Naive thymus-derived CD4-positive, alpha-beta T cell (primary cell): ENCODE data around the gene ACIN1. TPM values are rescaled to one million over a fixed set of nuclear protein-coding genes. Genes with fewer than 3 reads are reported as not detected.

Experiments used
- ATAC-seq: fragments of 150-1000 bp; cut with Tn5 transposase; 2 replicates; pipeline ENCODE4 v1.10.0; 2021; ENCODE audit warnings: mild to moderate bottlenecking, moderate library complexity
- CTCF ChIA-PET: fragments of 350-600 bp; sonication (Branson Sonifier 250); formaldehyde crosslinking; loops from one replicate; lab custom pipeline; 2021; ENCODE audit warnings: antibody characterized with exemption; lab: Charles Lee
- POLR2A ChIA-PET: fragments of 350-600 bp; sonication (Branson Sonifier 250); formaldehyde crosslinking; loops from one replicate; lab custom pipeline; 2021; ENCODE audit warnings: antibody characterized with exemption, inconsistent platforms; lab: Charles Lee
- DNase-seq, 9 donors: peaks; one replicate each; pipeline versions ENCODE4 v3.0.0 to v3.0.0-alpha.2; 2020 to 2022; ENCODE audit warnings: mixed read lengths in 1 of 9
- H3K27ac ChIP-seq: one replicate; pipeline ENCODE4 v1.7.0; 2013; ENCODE audit warnings: mild to moderate bottlenecking, low read depth, low read length, moderate library complexity
- H3K27me3 ChIP-seq, 2 donors: one replicate each; pipeline ENCODE4 v1.7.0; 2013; ENCODE audit warnings: low read length in 2 of 2, mild to moderate bottlenecking in 2 of 2, moderate library complexity in 2 of 2; ENCODE audit not compliant: control insufficient read depth in 2 of 2, insufficient read depth in 2 of 2
- H3K36me3 ChIP-seq, 3 experiments: 1 replicate in 2 of 3; 2 replicates in 1 of 3; pipeline ENCODE4 v1.7.0; 2013; ENCODE audit warnings: low read length in 3 of 3, mild to moderate bottlenecking in 3 of 3, moderate library complexity in 1 of 3; ENCODE audit not compliant: insufficient read depth in 3 of 3, control insufficient read depth in 2 of 3
- H3K4me1 ChIP-seq, 2 donors: one replicate each; pipeline ENCODE4 v1.7.0; 2013; ENCODE audit warnings: low read length in 2 of 2, mild to moderate bottlenecking in 2 of 2, moderate library complexity in 1 of 2; ENCODE audit not compliant: control insufficient read depth in 2 of 2, insufficient read depth in 2 of 2
- H3K4me3 ChIP-seq: 2 replicates; pipeline ENCODE4 v1.7.0; 2013; ENCODE audit warnings: mild to moderate bottlenecking, low read length
- H3K9me3 ChIP-seq, 3 experiments: 1 replicate in 2 of 3; 2 replicates in 1 of 3; pipeline ENCODE4 v1.7.0; 2013; ENCODE audit warnings: low read length in 3 of 3; ENCODE audit not compliant: control insufficient read depth in 2 of 3
- H3K27ac Mint-ChIP-seq, 9 donors: one replicate each; pipeline ENCODE4 v1.8.0; 2020 to 2022; ENCODE audit warnings: mixed read lengths in 9 of 9, mild to moderate bottlenecking in 8 of 9, moderate library complexity in 5 of 9, inconsistent platforms in 2 of 9
- H3K27me3 Mint-ChIP-seq, 5 donors: one replicate each; pipeline ENCODE4 v1.8.0; 2021 to 2022; ENCODE audit warnings: mixed read lengths in 5 of 5, mild to moderate bottlenecking in 1 of 5
- H3K36me3 Mint-ChIP-seq, 5 donors: one replicate each; pipeline ENCODE4 v1.8.0; 2020 to 2022; ENCODE audit warnings: mixed read lengths in 5 of 5, mild to moderate bottlenecking in 3 of 5, inconsistent platforms in 1 of 5
- H3K4me1 Mint-ChIP-seq, 7 donors: one replicate each; pipeline ENCODE4 v1.8.0; 2020 to 2022; ENCODE audit warnings: mixed read lengths in 7 of 7, mild to moderate bottlenecking in 3 of 7, inconsistent platforms in 1 of 7
- H3K4me3 Mint-ChIP-seq, 10 donors: one replicate each; pipeline ENCODE4 v1.8.0; 2020 to 2022; ENCODE audit warnings: mild to moderate bottlenecking in 10 of 10, mixed read lengths in 10 of 10, moderate library complexity in 6 of 10, inconsistent platforms in 2 of 10
- H3K9me3 Mint-ChIP-seq, 11 donors: one replicate each; pipeline ENCODE4 v1.8.0; 2020 to 2022; ENCODE audit warnings: mixed read lengths in 11 of 11, mild to moderate bottlenecking in 4 of 11, inconsistent platforms in 1 of 11, moderate library complexity in 1 of 11
- intact Hi-C, 2 donors: fragments of 100-400 bp; cut with micrococcal nuclease; formaldehyde crosslinking; loops; one replicate each; pipeline ENCODE4 v1.15.1; 2023
- polyA plus RNA-seq, 2 donors: library from polyadenylated mRNA; unstranded; fragments of 300-500 nt; fragmentation: Illumina TruSeq; gene quantifications; one replicate each; pipeline ENCODE4 v1.2.3, GENCODE V29; 2021
- total RNA-seq, 6 experiments: library from RNA in 5 of 6; stranded (reverse) in 5 of 6; gene quantifications; 1 replicate in 5 of 6; 2 replicates in 1 of 6; pipeline ENCODE4 v1.2.3 and lab custom pipeline; 2021 to 2026

Gene ACIN1
- total and polyA plus RNA-seq, 7 experiments from 2014 or later = 8.7 to 360 (median 241) TPM

DNA sequence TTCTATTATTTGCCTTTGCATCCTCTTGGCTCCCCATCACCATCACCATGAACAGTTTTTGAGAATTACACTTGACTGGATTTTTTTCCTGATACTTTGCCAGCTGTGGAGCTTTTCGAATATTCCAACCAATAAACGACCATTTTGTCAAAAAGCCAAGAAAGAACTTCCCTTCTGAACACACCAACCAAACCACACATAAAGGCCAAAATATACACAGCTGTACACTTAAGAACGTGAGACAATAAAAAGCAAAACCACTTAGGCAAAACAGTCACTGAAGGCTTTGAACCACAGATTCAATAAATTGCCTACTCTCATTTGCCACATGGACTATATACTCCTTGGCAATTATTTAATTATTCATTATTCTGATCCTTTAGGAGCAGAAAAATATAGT lies 86.1 kb downstream of the ACIN1 start:
- Histone ChIP-seq H3K4me3 (no peak overlapping the region), H3K27me3 (no peaks in the 10 kb centered on the region), H3K9me3 (no peaks in the 10 kb centered on the region), H3K4me1 (peaks cover 9 to 25% of the 10 kb centered on the region in 2 donors), H3K36me3 (no peaks in the 10 kb centered on the region), H3K27ac (peak overlapping the region; percentile 68)
- ChIA-PET POLR2A (interaction anchor here (0.7 to 4.1 kb wide), 11 partner anchors 8 to 110 kb away, joined by 3 to 79 read pairs (median 4); partner anchors contain the start of genes ACIN1, C14orf119, CEBPE and HAUS4), CTCF (interaction anchor here (0.8 to 3.5 kb wide), 3 partner anchors 11 to 178 kb away, joined by 3 to 33 read pairs (median 3); no protein-coding TSS in a partner anchor)
- DNase-seq (no peak), ATAC-seq (no peak)
- H3K9me3 Mint-ChIP-seq = no peaks in the 10 kb centered on the region
- peaks cover 0 to 3% (median 0%) of the 10 kb centered on the region in 5 donors for H3K36me3 Mint-ChIP-seq
- H3K4me3 Mint-ChIP-seq = peak overlapping the region; percentile 67 to 100 (median 91)
- peaks cover 12 to 60% (median 53%) of the 10 kb centered on the region in 7 donors for H3K4me1 Mint-ChIP-seq
- no peaks in the 10 kb centered on the region for H3K27me3 Mint-ChIP-seq
- intact Hi-C loops = loop anchor here in 1 of 2 donors (5.0 kb wide), 1 partner anchor 1742 kb away; the partner anchor contains the start of gene HNRNPC
- H3K27ac Mint-ChIP-seq = peak overlapping the region; percentile 73 to 99 (median 96)

Other genes with a start within 250 kb of the ACIN1 start
- 10 to 100 TPM; 55.5 to 76.1 (median 72.3) TPM for gene LRP10, start 223.4 kb downstream of the ACIN1 start, total RNA-seq
- gene LRP10, start 223.4 kb downstream of the ACIN1 start, polyA plus RNA-seq = 100 to 1,000 TPM in 1 of 2 donors, 10 to 100 TPM in 1; 68.0 to 103 TPM
- 1 to 10 TPM in 4 of 5 experiments, under 1 TPM in 1; 0.97 to 8.6 (median 5.4) TPM for gene REM2, start 211.9 kb downstream of the ACIN1 start, total RNA-seq
- gene REM2, start 211.9 kb downstream of the ACIN1 start, polyA plus RNA-seq = 1 to 10 TPM in 1 of 2 donors, under 1 TPM in 1; 0.58 to 1.4 TPM
- 100 to 1,000 TPM in 2 of 5 experiments, 10 to 100 TPM in 3; 91.9 to 140 (median 99.1) TPM for gene RBM23, start 176.0 kb downstream of the ACIN1 start, total RNA-seq
- gene RBM23, start 176.0 kb downstream of the ACIN1 start, polyA plus RNA-seq = 10 to 100 TPM; 51.2 to 75.0 TPM
- 10 to 100 TPM; 24.9 to 82.8 (median 34.2) TPM for gene PRMT5, start 165.8 kb downstream of the ACIN1 start, total RNA-seq
- 10 to 100 TPM; 61.8 to 64.5 TPM for gene PRMT5, start 165.8 kb downstream of the ACIN1 start, polyA plus RNA-seq
- 10 to 100 TPM; 27.1 to 50.7 (median 38.8) TPM for gene HAUS4, start 138.0 kb downstream of the ACIN1 start, total RNA-seq
- gene HAUS4, start 138.0 kb downstream of the ACIN1 start, polyA plus RNA-seq = 10 to 100 TPM; 41.3 to 45.0 TPM
- 1 to 10 TPM in 3 of 5 experiments, under 1 TPM in 2; 0.49 to 3.2 (median 1.4) TPM for gene AJUBA, start 112.6 kb downstream of the ACIN1 start, total RNA-seq
- 1 to 10 TPM; 1.6 to 2.3 TPM for gene AJUBA, start 112.6 kb downstream of the ACIN1 start, polyA plus RNA-seq
- gene C14orf93, start 85.0 kb downstream of the ACIN1 start, total RNA-seq = 10 to 100 TPM; 10.9 to 20.5 (median 12.1) TPM
- gene C14orf93, start 85.0 kb downstream of the ACIN1 start, polyA plus RNA-seq = 1 to 10 TPM; 5.7 to 8.1 TPM
- gene PSMB5, start 60.2 kb downstream of the ACIN1 start, total RNA-seq = 10 to 100 TPM; 19.2 to 69.1 (median 32.8) TPM
- 10 to 100 TPM; 53.6 to 74.2 TPM for gene PSMB5, start 60.2 kb downstream of the ACIN1 start, polyA plus RNA-seq
- 1 to 10 TPM in 1 of 5 experiments, under 1 TPM in 3, not detected in 1; 0.32 to 1.1 (median 0.66) TPM for gene PSMB11, start 52.9 kb downstream of the ACIN1 start, total RNA-seq
- 1 to 10 TPM in 1 of 2 donors, under 1 TPM in 1; 0.70 to 1.2 TPM for gene PSMB11, start 52.9 kb downstream of the ACIN1 start, polyA plus RNA-seq
- gene CDH24, start 37.6 kb downstream of the ACIN1 start, total RNA-seq = 1 to 10 TPM; 1.5 to 3.7 (median 2.1) TPM
- gene CDH24, start 37.6 kb downstream of the ACIN1 start, polyA plus RNA-seq = under 1 TPM; 0.30 to 0.52 TPM
- 10 to 100 TPM in 4 of 5 experiments, 1 to 10 TPM in 1; 6.0 to 49.9 (median 43.4) TPM for gene C14orf119, start 369 bp upstream of the ACIN1 start, total RNA-seq
- gene C14orf119, start 369 bp upstream of the ACIN1 start, polyA plus RNA-seq = 100 to 1,000 TPM in 1 of 2 donors, 10 to 100 TPM in 1; 80.4 to 169 TPM
- not detected for gene CIROP, start 9.9 kb upstream of the ACIN1 start, total RNA-seq
- gene CIROP, start 9.9 kb upstream of the ACIN1 start, polyA plus RNA-seq = not detected
- 1 to 10 TPM in 3 of 5 experiments, under 1 TPM in 2; 0.19 to 1.7 (median 1.2) TPM for gene CEBPE, start 24.1 kb upstream of the ACIN1 start, total RNA-seq
- under 1 TPM; 0.60 to 0.65 TPM for gene CEBPE, start 24.1 kb upstream of the ACIN1 start, polyA plus RNA-seq
- 1 to 10 TPM in 4 of 5 experiments, under 1 TPM in 1; 0.36 to 7.7 (median 2.5) TPM for gene SLC7A8, start 88.5 kb upstream of the ACIN1 start, total RNA-seq
- gene SLC7A8, start 88.5 kb upstream of the ACIN1 start, polyA plus RNA-seq = 1 to 10 TPM; 1.2 to 4.0 TPM
- gene RNF212B, start 142.8 kb upstream of the ACIN1 start, total RNA-seq = not detected
- not detected for gene RNF212B, start 142.8 kb upstream of the ACIN1 start, polyA plus RNA-seq
- 10 to 100 TPM in 3 of 5 experiments, 1 to 10 TPM in 2; 5.2 to 20.4 (median 15.5) TPM for gene HOMEZ, start 191.0 kb upstream of the ACIN1 start, total RNA-seq
- 1 to 10 TPM; 6.9 to 8.6 TPM for gene HOMEZ, start 191.0 kb upstream of the ACIN1 start, polyA plus RNA-seq
- 100 to 1,000 TPM in 2 of 5 experiments, 10 to 100 TPM in 3; 35.7 to 138 (median 67.0) TPM for gene PPP1R3E, start 207.7 kb upstream of the ACIN1 start, total RNA-seq
- 1 to 10 TPM; 1.6 to 2.9 TPM for gene PPP1R3E, start 207.7 kb upstream of the ACIN1 start, polyA plus RNA-seq
- gene BCL2L2, start 211.7 kb upstream of the ACIN1 start, total RNA-seq = 1 to 10 TPM; 2.8 to 8.0 (median 5.6) TPM
- not detected for gene BCL2L2, start 211.7 kb upstream of the ACIN1 start, polyA plus RNA-seq
- gene PABPN1, start 226.3 kb upstream of the ACIN1 start, total RNA-seq = 100 to 1,000 TPM; 176 to 213 (median 196) TPM
- gene PABPN1, start 226.3 kb upstream of the ACIN1 start, polyA plus RNA-seq = 10 to 100 TPM; 57.5 to 94.5 TPM